Measurements from ENCODE around the gene COASY.

The COASY gene

GRCh38 chr17:42562388-42563142 is 617 bp downstream of the COASY start:
- Histone ChIP-seq H2AFZ (ENCODE audit: low read length) (no peak overlapping the region), H3K27ac (ENCODE audit: low read depth, low read length, poor library complexity, severe bottlenecking) (peak overlapping the region; percentile 60), H3K4me1 (ENCODE audit: insufficient read depth, low read length, severe bottlenecking) (peaks cover 37% of the 10 kb centered on the region), H3K79me2 (ENCODE audit: insufficient read depth, low read length) (no peaks in the 10 kb centered on the region), H3K9me2 (ENCODE audit: low read depth, low read length) (no peaks in the 10 kb centered on the region), H3K9me3 (ENCODE audit: low read length) (no peaks in the 10 kb centered on the region), H3K36me3 (ENCODE audit: insufficient read depth, low read length) (peaks cover 25% of the 10 kb centered on the region), H3K4me3 (ENCODE audit: low read depth, low read length, poor library complexity, severe bottlenecking) (peak overlapping the region; percentile 96), H3K4me2 (ENCODE audit: low read length) (peak overlapping the region; percentile 87), H3K9ac (ENCODE audit: low read length) (peak overlapping the region; percentile 93), H3K27me3 (ENCODE audit: insufficient read depth, low read length) (no peaks in the 10 kb centered on the region), H3F3A (ENCODE audit: insufficient read depth, low read length) (no peaks in the 10 kb centered on the region), H4K20me1 (ENCODE audit: insufficient read depth, low read length) (no peaks in the 10 kb centered on the region)
- TF ChIP-seq, protein P1, sequence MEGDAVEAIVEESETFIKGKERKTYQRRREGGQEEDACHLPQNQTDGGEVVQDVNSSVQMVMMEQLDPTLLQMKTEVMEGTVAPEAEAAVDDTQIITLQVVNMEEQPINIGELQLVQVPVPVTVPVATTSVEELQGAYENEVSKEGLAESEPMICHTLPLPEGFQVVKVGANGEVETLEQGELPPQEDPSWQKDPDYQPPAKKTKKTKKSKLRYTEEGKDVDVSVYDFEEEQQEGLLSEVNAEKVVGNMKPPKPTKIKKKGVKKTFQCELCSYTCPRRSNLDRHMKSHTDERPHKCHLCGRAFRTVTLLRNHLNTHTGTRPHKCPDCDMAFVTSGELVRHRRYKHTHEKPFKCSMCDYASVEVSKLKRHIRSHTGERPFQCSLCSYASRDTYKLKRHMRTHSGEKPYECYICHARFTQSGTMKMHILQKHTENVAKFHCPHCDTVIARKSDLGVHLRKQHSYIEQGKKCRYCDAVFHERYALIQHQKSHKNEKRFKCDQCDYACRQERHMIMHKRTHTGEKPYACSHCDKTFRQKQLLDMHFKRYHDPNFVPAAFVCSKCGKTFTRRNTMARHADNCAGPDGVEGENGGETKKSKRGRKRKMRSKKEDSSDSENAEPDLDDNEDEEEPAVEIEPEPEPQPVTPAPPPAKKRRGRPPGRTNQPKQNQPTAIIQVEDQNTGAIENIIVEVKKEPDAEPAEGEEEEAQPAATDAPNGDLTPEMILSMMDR (IDR thresholded peaks at IDR 0.05; ENCODE audit: low read length) = no peak
- no peak for TF ChIP-seq EZH2 (IDR thresholded peaks at IDR 0.05; ENCODE audit: borderline replicate concordance, low read length)

- Histone ChIP-seq H3K4me2 (ENCODE audit: low read length) (peak overlapping the region; percentile 87), H3K79me2 (ENCODE audit: insufficient read depth, low read length) (no peaks in the 10 kb centered on the region), H2AFZ (ENCODE audit: low read length) (no peak overlapping the region), H3K4me3 (ENCODE audit: low read depth, low read length, poor library complexity, severe bottlenecking) (peak overlapping the region; percentile 96), H3K4me1 (ENCODE audit: insufficient read depth, low read length, severe bottlenecking) (peaks cover 42% of the 10 kb centered on the region), H4K20me1 (ENCODE audit: insufficient read depth, low read length) (no peaks in the 10 kb centered on the region), H3F3A (ENCODE audit: insufficient read depth, low read length) (no peaks in the 10 kb centered on the region), H3K36me3 (ENCODE audit: insufficient read depth, low read length) (peaks cover 28% of the 10 kb centered on the region), H3K9me3 (ENCODE audit: low read length) (no peaks in the 10 kb centered on the region), H3K9ac (ENCODE audit: low read length) (peak overlapping the region; percentile 93), H3K27me3 (ENCODE audit: insufficient read depth, low read length) (no peaks in the 10 kb centered on the region), H3K27ac (ENCODE audit: low read depth, low read length, poor library complexity, severe bottlenecking) (peak overlapping the region; percentile 60), H3K9me2 (ENCODE audit: low read depth, low read length) (no peaks in the 10 kb centered on the region)
- TF ChIP-seq, protein P1 (IDR thresholded peaks at IDR 0.05; ENCODE audit: low read length) = no peak
- no peak for TF ChIP-seq EZH2 (IDR thresholded peaks at IDR 0.05; ENCODE audit: borderline replicate concordance, low read length)
Observed at GRCh38 chr17:42563143-42563509, 1.2 kb downstream of the COASY start.

DNA sequence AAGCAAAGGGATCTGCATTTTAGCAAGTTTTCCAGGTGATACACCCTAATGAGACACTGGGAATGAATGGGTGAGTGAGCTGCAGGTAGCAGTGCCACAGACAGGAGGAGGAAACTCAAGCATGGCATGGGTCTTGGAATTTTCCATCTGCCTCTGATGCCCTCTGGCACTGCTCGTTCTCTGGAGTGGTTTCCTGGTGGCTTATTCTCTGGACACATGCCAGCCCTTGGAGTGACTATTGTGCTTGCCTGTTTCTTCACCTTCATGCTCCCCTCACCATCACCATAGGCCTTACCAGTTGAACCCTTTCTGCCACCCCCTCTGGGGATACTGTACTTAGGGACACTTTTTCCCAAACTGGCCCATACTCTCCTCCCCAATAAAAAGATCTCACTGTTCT is 1.6 kb downstream of the COASY start:
- H4K20me1 ChIP-seq (ENCODE audit: insufficient read depth, low read length) = no peaks in the 10 kb centered on the region
- peak overlapping the region; percentile 96 for H3K4me3 ChIP-seq (ENCODE audit: low read depth, low read length, poor library complexity, severe bottlenecking)
- peaks cover 31% of the 10 kb centered on the region for H3K36me3 ChIP-seq (ENCODE audit: insufficient read depth, low read length)
- no peaks in the 10 kb centered on the region for H3K27me3 ChIP-seq (ENCODE audit: insufficient read depth, low read length)
- H3K79me2 ChIP-seq (ENCODE audit: insufficient read depth, low read length) = no peaks in the 10 kb centered on the region
- H2AFZ ChIP-seq (ENCODE audit: low read length) = no peak overlapping the region
- no peaks in the 10 kb centered on the region; the same call in 1 of the 2 replicates for H3F3A ChIP-seq (ENCODE audit: insufficient read depth, low read length)
- H3K9me3 ChIP-seq (ENCODE audit: low read length) = no peaks in the 10 kb centered on the region
- H3K4me2 ChIP-seq (ENCODE audit: low read length) = peak overlapping the region; percentile 87
- peak overlapping the region; percentile 93; the same call in 1 of the 2 replicates for H3K9ac ChIP-seq (ENCODE audit: low read length)
- TF ChIP-seq, protein P1 (IDR thresholded peaks at IDR 0.05; ENCODE audit: low read length) = no peak
- TF ChIP-seq EZH2 (IDR thresholded peaks at IDR 0.05; ENCODE audit: borderline replicate concordance, low read length) = no peak
- no peaks in the 10 kb centered on the region for H3K9me2 ChIP-seq (ENCODE audit: low read depth, low read length)
- H3K4me1 ChIP-seq (ENCODE audit: insufficient read depth, low read length, severe bottlenecking) = peaks cover 46% of the 10 kb centered on the region
- H3K27ac ChIP-seq (ENCODE audit: low read depth, low read length, poor library complexity, severe bottlenecking) = no peak overlapping the region

Data from OCI-LY1 (cell line).